HFF-Myc (cell line): ENCODE results near the gene PTCD2.

ENCODE experiments used
- DNase-seq: peaks from one replicate; pipeline ENCODE4 v3.0.0-alpha.2; 2011; ENCODE audit warnings: low read depth; ENCODE audit errors: extremely low read depth
- H3K4me3 ChIP-seq: replicated peaks from 2 replicates; pipeline ENCODE4 v1.5.1; 2011; ENCODE audit warnings: low read depth, mild to moderate bottlenecking, control low read depth, low read length
- CTCF ChIP-seq: IDR thresholded peaks from 2 replicates; pipeline ENCODE4 v1.5.1; 2012; ENCODE audit warnings: mild to moderate bottlenecking, low read depth, low read length, control low read depth; ENCODE audit errors: missing control alignments

PTCD2 gene

DNA sequence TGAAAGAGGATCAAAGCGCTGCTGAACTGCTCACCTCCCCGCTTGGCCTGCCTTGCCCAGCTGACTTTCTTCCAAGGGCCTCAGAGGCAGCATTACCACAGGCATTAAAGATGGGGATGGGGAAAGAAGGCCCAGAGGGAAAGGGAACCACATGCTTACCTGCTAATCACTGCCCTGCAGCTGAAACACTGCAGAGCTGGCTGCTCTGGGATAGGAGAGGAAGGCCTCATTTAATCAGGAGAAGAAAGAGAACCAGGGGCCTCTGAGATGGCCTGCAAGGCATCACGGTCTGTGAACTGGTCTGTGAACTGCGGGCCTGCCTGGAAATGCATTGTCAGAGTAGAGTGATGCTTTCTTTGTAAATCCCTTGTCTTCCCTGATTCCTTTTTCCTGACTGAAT lies 44.8 kb downstream of the PTCD2 start:
- DNase-seq, result no peak
- TF ChIP-seq CTCF, result no peak
- H3K4me3 ChIP-seq, result no peak overlapping the region

DNA sequence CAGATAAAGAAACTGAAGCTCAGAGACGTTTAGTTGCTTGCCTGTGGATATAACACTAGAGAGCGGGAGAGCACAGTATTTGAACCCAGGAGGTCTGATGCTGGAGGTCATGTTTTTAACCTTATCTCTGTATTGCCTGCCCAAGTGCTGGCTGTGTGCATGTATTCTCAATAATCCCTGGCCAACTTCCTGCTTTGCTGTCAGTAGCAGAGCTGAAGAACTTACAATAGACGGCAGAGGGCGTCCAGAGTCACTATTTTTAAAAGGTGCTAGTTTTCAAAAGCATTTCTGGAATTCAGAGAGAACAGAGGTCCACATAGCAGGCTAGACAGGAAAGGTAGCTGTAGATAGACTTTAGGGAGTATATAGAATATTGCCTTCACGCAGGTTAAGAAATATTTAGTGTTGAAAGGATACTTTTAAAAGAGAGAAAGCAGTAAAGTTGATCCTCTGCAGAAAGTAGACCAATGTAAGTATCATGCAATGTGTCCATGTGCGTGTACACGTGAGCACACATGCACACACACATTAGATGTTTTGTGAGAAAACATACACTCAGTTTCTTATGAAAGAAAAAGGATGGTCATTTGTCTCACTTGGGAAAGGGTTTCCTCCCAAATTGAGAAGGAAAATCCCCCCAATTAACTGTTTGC lies 46.3 kb downstream of the PTCD2 start:
- H3K4me3 ChIP-seq, result no peak overlapping the region
- DNase-seq, result peak; percentile 67
- TF ChIP-seq CTCF, result peak; percentile 70

DNA sequence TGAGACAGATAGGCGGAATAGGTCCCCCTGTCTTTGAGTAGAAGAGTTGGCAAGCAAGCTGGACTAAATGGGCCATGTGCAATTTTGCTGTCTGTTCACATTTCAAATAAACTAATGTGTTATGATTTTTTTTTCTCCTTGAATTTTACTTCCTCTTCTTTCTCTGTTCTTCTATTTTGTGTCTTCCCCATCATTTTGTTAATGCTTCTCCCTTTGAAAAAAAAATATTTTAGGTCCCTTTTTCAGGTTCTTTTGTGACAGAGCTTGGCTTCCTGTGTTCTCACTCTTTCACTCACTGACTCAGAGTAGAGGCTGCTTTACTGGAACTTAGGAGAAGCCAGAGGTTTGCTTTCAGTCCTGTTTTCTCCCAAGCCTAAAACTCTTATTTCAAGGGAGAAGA lies 48.1 kb downstream of the PTCD2 start:
- no peak for DNase-seq
- H3K4me3 ChIP-seq, result no peak overlapping the region
- no peak for TF ChIP-seq CTCF

DNA sequence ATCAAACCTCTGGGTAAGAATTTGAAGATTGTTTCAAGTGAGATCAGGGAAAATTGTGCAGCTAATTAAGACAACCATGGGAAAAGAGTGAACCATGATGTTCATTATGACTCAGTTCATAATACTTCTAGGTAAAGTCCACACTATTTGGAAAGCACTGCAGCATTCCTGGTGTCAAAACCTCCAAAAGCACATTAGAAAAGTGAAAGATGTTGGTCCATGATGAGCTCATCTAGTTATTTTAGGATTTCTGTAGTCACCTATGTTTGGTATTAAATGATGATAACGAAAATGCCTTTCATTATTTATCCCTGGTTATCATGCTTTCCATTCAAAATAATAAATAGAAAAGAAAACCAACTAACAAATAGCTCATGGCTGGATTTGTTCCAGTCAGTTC lies 49.1 kb downstream of the PTCD2 start:
- no peak overlapping the region for H3K4me3 ChIP-seq
- no peak for TF ChIP-seq CTCF
- no peak for DNase-seq

DNA sequence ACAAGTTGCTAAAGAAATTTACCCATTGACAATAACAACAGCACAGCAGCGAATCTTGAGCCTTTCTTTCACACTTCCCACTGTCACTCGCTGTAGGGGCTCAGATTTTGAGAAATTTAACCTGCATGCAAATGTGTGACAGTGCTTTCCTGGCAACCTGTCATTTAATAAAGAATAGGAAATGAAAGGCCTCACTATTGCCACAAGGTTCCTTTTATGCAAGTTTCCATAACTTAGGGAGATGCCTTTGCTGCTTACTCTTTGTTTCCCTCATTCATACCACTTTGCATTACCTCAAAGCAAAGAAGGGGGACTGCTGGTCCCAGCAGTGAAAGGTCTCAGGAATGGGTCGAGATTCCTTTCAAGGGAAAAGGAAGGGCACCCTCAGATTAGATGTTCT lies 49.5 kb downstream of the PTCD2 start:
- DNase-seq, result no peak
- no peak overlapping the region for H3K4me3 ChIP-seq
- no peak for TF ChIP-seq CTCF

GRCh38 chr5:72372331-72372730 lies 52.2 kb downstream of the PTCD2 start:
- TF ChIP-seq CTCF, result no peak
- DNase-seq, result no peak
- no peak overlapping the region for H3K4me3 ChIP-seq

DNA sequence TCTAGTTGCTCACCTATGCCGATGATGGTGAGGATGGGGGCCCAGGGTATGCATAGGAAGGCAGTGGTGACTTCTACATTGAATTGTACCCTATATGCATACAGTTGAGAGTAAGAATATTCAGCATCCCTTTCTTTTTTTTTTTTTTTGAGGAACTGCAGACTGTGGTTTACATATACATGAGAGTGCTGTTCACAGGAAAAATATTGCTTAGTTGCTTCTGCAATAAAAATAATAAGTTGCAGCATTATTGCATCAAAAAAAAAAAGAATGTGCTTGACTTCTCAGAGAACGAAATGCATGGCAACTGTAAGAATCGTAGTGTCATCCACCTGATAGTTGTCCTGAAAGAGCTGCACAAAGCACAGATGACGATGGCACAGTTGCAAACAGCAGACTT lies 52.8 kb downstream of the PTCD2 start:
- TF ChIP-seq CTCF, result no peak
- H3K4me3 ChIP-seq, result no peak overlapping the region
- no peak for DNase-seq
